GM19328 (cell line): ENCODE measurements around the gene KCNAB2.

Source experiments
- ATAC-seq: cut with Tn5 transposase; IDR thresholded peaks from one replicate; pipeline ENCODE4 v1.9.1; 2021; ENCODE audit warnings: mild to moderate bottlenecking, moderate library complexity; ENCODE audit not compliant: unreplicated experiment

The KCNAB2 gene

GRCh38 chr1:6143395-6143794, 97.7 kb downstream of the KCNAB2 start:
- no peak for ATAC-seq

GRCh38 chr1:6144175-6144574, 98.5 kb downstream of the KCNAB2 start:
- ATAC-seq, result no peak

- ATAC-seq, result no peak
These were observed 99.1 kb downstream of the KCNAB2 start for GRCh38 chr1:6144647-6145395.

- ATAC-seq, result no peak
These were observed 99.7 kb downstream of the KCNAB2 start for GRCh38 chr1:6145396-6145750.

GRCh38 chr1:6145864-6146410, 100.2 kb downstream of the KCNAB2 start:
- no peak for ATAC-seq

- no peak for ATAC-seq
These were observed 103.0 kb downstream of the KCNAB2 start for GRCh38 chr1:6148497-6149241.

GRCh38 chr1:6149597-6149996, 103.9 kb downstream of the KCNAB2 start:
- no peak for ATAC-seq

GRCh38 chr1:6150006-6150938, 104.6 kb downstream of the KCNAB2 start:
- ATAC-seq, result no peak
